ENCODE results near the gene MAML1.

- TF ChIP-seq, protein P1, sequence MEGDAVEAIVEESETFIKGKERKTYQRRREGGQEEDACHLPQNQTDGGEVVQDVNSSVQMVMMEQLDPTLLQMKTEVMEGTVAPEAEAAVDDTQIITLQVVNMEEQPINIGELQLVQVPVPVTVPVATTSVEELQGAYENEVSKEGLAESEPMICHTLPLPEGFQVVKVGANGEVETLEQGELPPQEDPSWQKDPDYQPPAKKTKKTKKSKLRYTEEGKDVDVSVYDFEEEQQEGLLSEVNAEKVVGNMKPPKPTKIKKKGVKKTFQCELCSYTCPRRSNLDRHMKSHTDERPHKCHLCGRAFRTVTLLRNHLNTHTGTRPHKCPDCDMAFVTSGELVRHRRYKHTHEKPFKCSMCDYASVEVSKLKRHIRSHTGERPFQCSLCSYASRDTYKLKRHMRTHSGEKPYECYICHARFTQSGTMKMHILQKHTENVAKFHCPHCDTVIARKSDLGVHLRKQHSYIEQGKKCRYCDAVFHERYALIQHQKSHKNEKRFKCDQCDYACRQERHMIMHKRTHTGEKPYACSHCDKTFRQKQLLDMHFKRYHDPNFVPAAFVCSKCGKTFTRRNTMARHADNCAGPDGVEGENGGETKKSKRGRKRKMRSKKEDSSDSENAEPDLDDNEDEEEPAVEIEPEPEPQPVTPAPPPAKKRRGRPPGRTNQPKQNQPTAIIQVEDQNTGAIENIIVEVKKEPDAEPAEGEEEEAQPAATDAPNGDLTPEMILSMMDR (IDR thresholded peaks at IDR 0.05), result no peak
- TF ChIP-seq EZH2 (IDR thresholded peaks at IDR 0.05; ENCODE audit: borderline replicate concordance, insufficient read depth, low read depth, low read length, poor library complexity, severe bottlenecking), result no peak
Measured at GRCh38 chr5:179816796-179817469, 84.3 kb downstream of the MAML1 start.

All from B cell (primary cell).